Measurements from ENCODE around the gene YIPF3. TPM values are rescaled to one million over a fixed set of nuclear protein-coding genes. Genes with fewer than 3 reads are reported as not detected.

The YIPF3 gene
- total and polyA plus RNA-seq, 3 experiments from 2014 or later, result 48.9 to 86.5 (median 49.1) TPM

- H3K4me1 Mint-ChIP-seq, result peaks cover 11 to 37% (median 26%) of the 10 kb centered on the region in 3 donors
- H3K27me3 ChIP-seq (ENCODE audit: insufficient read depth, low read length, poor library complexity, severe bottlenecking), result no peaks in the 10 kb centered on the region
- POLR2A ChIA-PET, result interaction anchor here (0.6 to 1.7 kb wide), 7 partner anchors 8 to 354 kb away, joined by 3 to 8 read pairs (median 3); partner anchors contain the start of genes ABCC10 and TJAP1
- H3K4me3 Mint-ChIP-seq, result no peak overlapping the region
- DNase-seq, result peak in 1 of 5 donors; percentile 21
- peak overlapping the region; percentile 99 for H3K4me3 ChIP-seq (ENCODE audit: low read length)
- H3K27ac Mint-ChIP-seq, result no peak overlapping the region
- CTCF ChIA-PET, result interaction anchor here (2.7 kb wide), 1 partner anchor 11 kb away, joined by 24 read pairs; no protein-coding TSS in a partner anchor
- H3K9me3 ChIP-seq (ENCODE audit: low read length), result no peaks in the 10 kb centered on the region
- H3K9me3 Mint-ChIP-seq, result no peaks in the 10 kb centered on the region
- peaks cover 41% of the 10 kb centered on the region for H3K4me1 ChIP-seq (ENCODE audit: insufficient read depth, low read length)
- peaks cover 0 to 2% of the 10 kb centered on the region in 2 donors for H3K27me3 Mint-ChIP-seq
- peak overlapping the region; percentile 91 for H3K27ac ChIP-seq (ENCODE audit: low read depth, low read length)
- peaks cover 49% of the 10 kb centered on the region for H3K36me3 ChIP-seq (ENCODE audit: insufficient read depth, low read length)
- H3K36me3 Mint-ChIP-seq, result peaks cover 8 to 30% (median 9%) of the 10 kb centered on the region in 3 donors
Observed at GRCh38 chr6:43517505-43518357, 1.0 kb upstream of the YIPF3 start.

- peaks cover 47% of the 10 kb centered on the region for H3K36me3 ChIP-seq (ENCODE audit: insufficient read depth, low read length)
- no peak overlapping the region for H3K4me3 Mint-ChIP-seq
- peaks cover 41% of the 10 kb centered on the region for H3K4me1 ChIP-seq (ENCODE audit: insufficient read depth, low read length)
- peak overlapping the region; percentile 91 for H3K27ac ChIP-seq (ENCODE audit: low read depth, low read length)
- no peak overlapping the region for H3K27ac Mint-ChIP-seq
- peaks cover 11 to 32% (median 12%) of the 10 kb centered on the region in 3 donors for H3K36me3 Mint-ChIP-seq
- H3K9me3 Mint-ChIP-seq, result no peaks in the 10 kb centered on the region
- no peak for DNase-seq
- H3K4me1 Mint-ChIP-seq, result peaks cover 15 to 41% (median 28%) of the 10 kb centered on the region in 3 donors
- H3K9me3 ChIP-seq (ENCODE audit: low read length), result no peaks in the 10 kb centered on the region
- H3K4me3 ChIP-seq (ENCODE audit: low read length), result peak overlapping the region; percentile 99
- POLR2A ChIA-PET, result interaction anchor here (0.9 to 1.7 kb wide), 3 partner anchors 9 to 89 kb away, joined by 3 to 6 read pairs (median 5); partner anchors contain the start of genes ABCC10 and TJAP1
- peaks cover 0 to 2% of the 10 kb centered on the region in 2 donors for H3K27me3 Mint-ChIP-seq
- CTCF ChIA-PET, result interaction anchor here (1.0 to 2.7 kb wide), 4 partner anchors 10 to 252 kb away, joined by 3 to 24 read pairs (median 3); partner anchors contain the start of genes ABCC10 and TJAP1
- H3K27me3 ChIP-seq (ENCODE audit: insufficient read depth, low read length, poor library complexity, severe bottlenecking), result no peaks in the 10 kb centered on the region
Observed at GRCh38 chr6:43516367-43516696, 394 bp downstream of the YIPF3 start.

GRCh38 chr6:43515808-43516207 lies 918 bp downstream of the YIPF3 start:
- Mint-ChIP-seq H3K27me3 (peaks cover 0 to 2% of the 10 kb centered on the region in 2 donors), H3K27ac (no peak overlapping the region), H3K36me3 (peaks cover 8 to 37% (median 11%) of the 10 kb centered on the region in 3 donors), H3K9me3 (no peaks in the 10 kb centered on the region), H3K4me3 (no peak overlapping the region), H3K4me1 (peaks cover 17 to 44% (median 28%) of the 10 kb centered on the region in 3 donors)
- Histone ChIP-seq H3K36me3 (ENCODE audit: insufficient read depth, low read length) (peaks cover 42% of the 10 kb centered on the region), H3K4me3 (ENCODE audit: low read length) (peak overlapping the region; percentile 99), H3K27me3 (ENCODE audit: insufficient read depth, low read length, poor library complexity, severe bottlenecking) (no peaks in the 10 kb centered on the region), H3K9me3 (ENCODE audit: low read length) (no peaks in the 10 kb centered on the region), H3K27ac (ENCODE audit: low read depth, low read length) (peak overlapping the region; percentile 91), H3K4me1 (ENCODE audit: insufficient read depth, low read length) (peaks cover 41% of the 10 kb centered on the region)
- ChIA-PET CTCF (interaction anchor here (1.0 to 2.7 kb wide), 3 partner anchors 9 to 89 kb away, joined by 3 to 24 read pairs (median 3); partner anchors contain the start of genes ABCC10 and TJAP1), POLR2A (interaction anchor here (0.9 to 1.7 kb wide), 2 partner anchors 8 to 89 kb away, joined by 3 to 5 read pairs; partner anchors contain the start of gene ABCC10)
- DNase-seq, result no peak

- Mint-ChIP-seq H3K27ac (peak overlapping the region in 5 of 8 donors; percentile 55 to 84 (median 57)), H3K36me3 (peaks cover 7 to 40% (median 13%) of the 10 kb centered on the region in 3 donors), H3K9me3 (no peaks in the 10 kb centered on the region), H3K4me3 (peak overlapping the region in 2 of 7 donors; percentile 72 to 82), H3K27me3 (peaks cover 7 to 14% of the 10 kb centered on the region in 2 donors), H3K4me1 (peaks cover 28 to 58% (median 34%) of the 10 kb centered on the region in 3 donors)
- Histone ChIP-seq H3K27me3 (ENCODE audit: insufficient read depth, low read length, poor library complexity, severe bottlenecking) (peaks cover 10% of the 10 kb centered on the region), H3K27ac (ENCODE audit: low read depth, low read length) (no peak overlapping the region), H3K9me3 (ENCODE audit: low read length) (no peaks in the 10 kb centered on the region), H3K4me3 (ENCODE audit: low read length) (no peak overlapping the region), H3K36me3 (ENCODE audit: insufficient read depth, low read length) (peaks cover 25% of the 10 kb centered on the region), H3K4me1 (ENCODE audit: insufficient read depth, low read length) (peaks cover 30% of the 10 kb centered on the region)
- ChIA-PET POLR2A (no interaction called here), CTCF (interaction anchor here (1.3 kb wide), 1 partner anchor 83 kb away, joined by 3 read pairs; no protein-coding TSS in a partner anchor)
- DNase-seq, result no peak
Observed at GRCh38 chr6:43511824-43512415, 4.8 kb downstream of the YIPF3 start.

GRCh38 chr6:43510827-43511163 lies 5.9 kb downstream of the YIPF3 start:
- Mint-ChIP-seq H3K27me3 (peaks cover 7 to 14% of the 10 kb centered on the region in 2 donors), H3K9me3 (no peaks in the 10 kb centered on the region), H3K36me3 (peaks cover 7 to 44% (median 13%) of the 10 kb centered on the region in 3 donors), H3K4me3 (peak overlapping the region in 6 of 7 donors; percentile 67 to 82 (median 74)), H3K27ac (peak overlapping the region in 3 of 8 donors; percentile 10 to 65 (median 46)), H3K4me1 (peaks cover 36 to 62% (median 37%) of the 10 kb centered on the region in 3 donors)
- peaks cover 24% of the 10 kb centered on the region for H3K36me3 ChIP-seq (ENCODE audit: insufficient read depth, low read length)
- CTCF ChIA-PET, result interaction anchor here (0.6 to 1.3 kb wide), 3 partner anchors 12 to 92 kb away, joined by 3 read pairs; no protein-coding TSS in a partner anchor
- H3K9me3 ChIP-seq (ENCODE audit: low read length), result no peaks in the 10 kb centered on the region
- H3K4me3 ChIP-seq (ENCODE audit: low read length), result no peak overlapping the region
- POLR2A ChIA-PET, result interaction anchor here (0.6 to 1.0 kb wide), 2 partner anchors 83 to 496 kb away, joined by 3 to 4 read pairs; partner anchors contain the start of genes ABCC10, KLHDC3 and MEA1
- peaks cover 10% of the 10 kb centered on the region for H3K27me3 ChIP-seq (ENCODE audit: insufficient read depth, low read length, poor library complexity, severe bottlenecking)
- DNase-seq, result peak in 1 of 5 donors; percentile 53
- peak overlapping the region; percentile 4 for H3K27ac ChIP-seq (ENCODE audit: low read depth, low read length)
- H3K4me1 ChIP-seq (ENCODE audit: insufficient read depth, low read length), result peaks cover 30% of the 10 kb centered on the region

- peaks cover 24% of the 10 kb centered on the region for H3K4me1 ChIP-seq (ENCODE audit: insufficient read depth, low read length)
Observed at GRCh38 chr6:43509984-43510826, 6.5 kb downstream of the YIPF3 start, which contains the start of gene LRRC73. Gene LRRC73, minus strand, starts transcription at chr6:43510346. Its CDS starts 561 bp downstream, at chr6:43509785.

More at GRCh38 chr6:43509984-43510826, 6.5 kb downstream of the YIPF3 start, which contains the start of gene LRRC73:
- Histone ChIP-seq H3K4me3 (ENCODE audit: low read length) (peak within 1 kb of the TSS; percentile 41), H3K36me3 (ENCODE audit: insufficient read depth, low read length) (peaks cover 18% of the 10 kb centered on the region), H3K9me3 (ENCODE audit: low read length) (no peaks in the 10 kb centered on the region), H3K27me3 (ENCODE audit: insufficient read depth, low read length, poor library complexity, severe bottlenecking) (peaks cover 10% of the 10 kb centered on the region), H3K27ac (ENCODE audit: low read depth, low read length) (peak within 1 kb of the TSS; percentile 4)
- H3K4me3 Mint-ChIP-seq, result peak within 1 kb of the TSS; percentile 76 to 96 (median 82)
- ChIA-PET POLR2A (interaction anchor here (0.5 to 1.4 kb wide), 7 partner anchors 8 to 496 kb away, joined by 3 to 14 read pairs (median 4); partner anchors contain the start of genes DLK2, KLHDC3 and MEA1), CTCF (interaction anchor here (0.6 to 6.6 kb wide), 4 partner anchors 11 to 281 kb away, joined by 3 to 61 read pairs (median 4); partner anchors contain the start of genes DLK2 and DNPH1)
- peaks cover 30 to 56% (median 37%) of the 10 kb centered on the region in 3 donors for H3K4me1 Mint-ChIP-seq
- peak within 1 kb of the TSS; percentile 50 to 92 (median 72) for H3K27ac Mint-ChIP-seq
- peaks cover 5 to 49% (median 13%) of the 10 kb centered on the region in 3 donors for H3K36me3 Mint-ChIP-seq
- H3K27me3 Mint-ChIP-seq, result peaks cover 7 to 14% of the 10 kb centered on the region in 2 donors
- peak; percentile 73 to 85 (median 77) for DNase-seq
- no peaks in the 10 kb centered on the region for H3K9me3 Mint-ChIP-seq

All from CD8-positive, alpha-beta memory T cell (primary cell).